Body of pancreas (tissue), 4 donors: ENCODE measurements around the gene FUT7. TPM values are rescaled to one million over a fixed set of nuclear protein-coding genes. Genes with fewer than 3 reads are reported as not detected.
A peak's percentile ranks its signal among the peaks of the same experiment; 100 is the strongest.

Source experiments
- ATAC-seq: fragments of 150-250 bp; one replicate; pipeline ENCODE4 v1.9.1; 2016
- DNase-seq, 4 donors: peaks; one replicate each; pipeline ENCODE4 v3.0.0-alpha.2; 2019
- H3K27ac ChIP-seq, 4 donors: fragments of 200-600 bp; sonication (generic); 1 replicate in 3 of 4; 2 replicates in 1 of 4; pipeline versions ENCODE4 v1.5.1 to v1.6.1; 2016 to 2019; ENCODE audit warnings: mild to moderate bottlenecking in 1 of 4, mixed read lengths in 1 of 4, moderate library complexity in 1 of 4
- H3K27me3 ChIP-seq, 2 donors: fragments of 200-600 bp; sonication (generic); one replicate each; pipeline ENCODE4 v1.6.0; 2016; ENCODE audit warnings: mild to moderate bottlenecking in 1 of 2
- H3K36me3 ChIP-seq, 2 donors: fragments of 200-600 bp; sonication (generic); replicated peaks in 1 of 2; 2 replicates each; pipeline ENCODE4 v1.5.1; 2016; ENCODE audit warnings: low read depth in 2 of 2; ENCODE audit not compliant: insufficient read depth in 1 of 2
- H3K4me1 ChIP-seq: fragments of 200-600 bp; sonication (generic); one replicate; pipeline ENCODE4 v1.6.0; 2016
- H3K4me3 ChIP-seq, 2 donors: fragments of 200-600 bp; sonication (generic); 1 replicate in 1 of 2; 2 replicates in 1 of 2; pipeline ENCODE4 v1.5.1; 2016 to 2019
- H3K9me3 ChIP-seq, 3 donors: fragments of 200-600 bp; sonication (generic); 1 replicate in 2 of 3; 2 replicates in 1 of 3; pipeline ENCODE4 v1.5.1; 2016
- POLR2A ChIP-seq, 3 donors: fragments of 450-650 bp; IDR thresholded peaks; one replicate each; pipeline ENCODE4 v1.6.1; 2016; ENCODE audit warnings: antibody characterized with exemption in 3 of 3, mild to moderate bottlenecking in 2 of 3
- WGBS, 2 donors: methylation state at CpG; one replicate each; pipeline ENCODE4 v1.1.5; 2017; 5-methylcytosine and 5-hydroxymethylcytosine counted together
- intact Hi-C: fragments of 100-400 bp; cut with DNase I; formaldehyde crosslinking; loops from one replicate; pipeline ENCODE4 v1.15.1; 2023
- total RNA-seq, 2 donors: library from RNA; depleted of rRNA; stranded (reverse); fragments of >200 nt; gene quantifications; one replicate each; pipeline ENCODE4 v1.1.0, GENCODE V29; 2016
- TF ChIP-seq, protein P1 (sequence below), 7 experiments: fragments of 450-650 bp in 4 of 7; fragments of 200-600 bp in 3 of 7; sonication (generic) in 3 of 7; IDR thresholded peaks; one replicate each; pipeline ENCODE4 v1.5.1; 2016 to 2019; ENCODE audit warnings: antibody characterized with exemption in 7 of 7

The FUT7 gene
- total RNA-seq, 2 donors from 2014 or later, result not detected

DNA sequence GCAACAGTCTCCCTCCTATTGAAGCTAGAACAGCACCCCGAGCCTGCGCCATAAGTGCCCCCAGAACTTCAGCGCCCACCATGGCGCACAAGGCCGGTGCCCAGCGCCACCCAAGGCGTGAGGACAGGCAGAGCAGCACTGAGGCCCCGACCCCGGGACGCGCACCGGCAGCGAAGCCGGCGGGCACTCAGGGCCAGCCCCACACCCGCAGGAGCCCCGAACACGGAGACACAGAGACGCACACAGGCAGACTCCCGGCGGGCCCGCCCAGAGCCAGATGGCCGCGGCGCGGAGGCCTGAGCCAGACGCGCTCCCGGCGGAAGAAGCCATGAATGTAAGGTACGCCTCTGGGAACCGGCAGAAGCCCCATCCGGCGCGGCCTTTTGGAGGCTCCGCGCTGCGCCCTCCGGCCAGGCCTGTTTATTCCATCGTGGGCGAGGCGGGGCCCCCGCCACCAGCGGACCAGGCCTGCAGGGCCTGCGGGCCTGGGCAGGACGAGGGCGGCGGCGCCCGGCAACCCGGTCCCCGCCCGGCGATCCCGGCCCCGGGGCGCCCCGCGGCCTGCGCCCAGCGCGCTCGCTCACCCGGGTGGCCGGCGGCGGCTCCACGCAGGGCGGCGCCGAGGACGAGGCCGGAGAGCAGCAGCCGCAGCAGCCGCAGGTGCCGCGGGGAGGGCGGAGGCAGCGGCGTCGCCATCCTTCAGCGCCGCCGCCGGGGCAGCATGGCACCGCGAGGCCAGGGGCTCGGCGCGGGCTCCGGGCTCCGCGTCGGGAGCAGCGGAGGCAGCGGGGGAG lies 13.6 kb upstream of the FUT7 start:
- Histone ChIP-seq H3K4me3 (peak overlapping the region in 1 of 2 donors; percentile 17), H3K36me3 (no peaks in the 10 kb centered on the region), H3K9me3 (no peaks in the 10 kb centered on the region), H3K27ac (peak overlapping the region in 3 of 4 donors; percentile 15 to 77 (median 54)), H3K27me3 (no peaks in the 10 kb centered on the region), H3K4me1 (peaks cover 38% of the 10 kb centered on the region)
- no peak for TF ChIP-seq POLR2A (IDR thresholded peaks at IDR 0.05)
- TF ChIP-seq, protein P1, sequence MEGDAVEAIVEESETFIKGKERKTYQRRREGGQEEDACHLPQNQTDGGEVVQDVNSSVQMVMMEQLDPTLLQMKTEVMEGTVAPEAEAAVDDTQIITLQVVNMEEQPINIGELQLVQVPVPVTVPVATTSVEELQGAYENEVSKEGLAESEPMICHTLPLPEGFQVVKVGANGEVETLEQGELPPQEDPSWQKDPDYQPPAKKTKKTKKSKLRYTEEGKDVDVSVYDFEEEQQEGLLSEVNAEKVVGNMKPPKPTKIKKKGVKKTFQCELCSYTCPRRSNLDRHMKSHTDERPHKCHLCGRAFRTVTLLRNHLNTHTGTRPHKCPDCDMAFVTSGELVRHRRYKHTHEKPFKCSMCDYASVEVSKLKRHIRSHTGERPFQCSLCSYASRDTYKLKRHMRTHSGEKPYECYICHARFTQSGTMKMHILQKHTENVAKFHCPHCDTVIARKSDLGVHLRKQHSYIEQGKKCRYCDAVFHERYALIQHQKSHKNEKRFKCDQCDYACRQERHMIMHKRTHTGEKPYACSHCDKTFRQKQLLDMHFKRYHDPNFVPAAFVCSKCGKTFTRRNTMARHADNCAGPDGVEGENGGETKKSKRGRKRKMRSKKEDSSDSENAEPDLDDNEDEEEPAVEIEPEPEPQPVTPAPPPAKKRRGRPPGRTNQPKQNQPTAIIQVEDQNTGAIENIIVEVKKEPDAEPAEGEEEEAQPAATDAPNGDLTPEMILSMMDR (IDR thresholded peaks at IDR 0.05), result no peak
- 3% methylated on average over 89 of the region's 96 CpGs; no CpG with 5 or more reads in 1 of the 2 donors for WGBS, 2 donors
- ATAC-seq, result peak; percentile 15
- peak in 1 of 4 donors; percentile 50 for DNase-seq
- intact Hi-C loops, result no loop called here

DNA sequence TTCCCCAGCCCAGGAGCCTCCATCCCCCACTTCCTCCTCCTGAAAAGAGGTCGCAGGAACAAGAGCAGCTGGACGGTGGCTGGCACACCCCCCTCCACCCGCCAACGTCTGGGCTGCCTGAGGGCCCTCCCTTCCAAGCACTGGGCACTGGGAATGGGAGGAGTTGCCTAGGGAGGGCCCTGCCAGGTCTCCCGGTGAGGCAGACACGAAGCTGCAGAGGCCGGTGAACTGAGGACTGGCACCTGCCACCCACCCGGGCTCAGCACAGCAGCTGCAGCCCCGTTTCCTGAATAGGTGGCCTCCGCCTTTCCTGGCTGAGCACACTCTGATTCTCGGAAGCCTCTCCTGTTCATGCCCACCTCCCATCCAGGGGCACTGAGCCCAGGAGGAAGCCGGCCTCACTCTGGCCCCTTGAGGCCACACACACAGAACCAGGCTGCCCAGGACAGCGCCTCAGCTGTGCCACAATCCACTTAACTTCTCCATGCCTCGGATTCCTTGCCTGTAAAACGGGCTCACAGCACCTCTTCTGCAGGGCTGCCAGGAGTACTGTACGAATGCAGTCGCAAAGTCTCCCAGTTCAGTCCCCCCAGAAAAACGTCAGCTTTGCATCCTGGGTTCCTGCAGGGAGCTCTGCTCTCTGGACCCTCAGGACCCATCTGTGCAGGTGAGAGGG lies 12.8 kb upstream of the FUT7 start:
- TF ChIP-seq POLR2A (IDR thresholded peaks at IDR 0.05), result peak; percentile 18 to 44 (median 35)
- TF ChIP-seq, protein P1 (IDR thresholded peaks at IDR 0.05), result no peak
- peak; percentile 62 to 87 (median 84) for DNase-seq
- H3K4me3 ChIP-seq, result no peak overlapping the region
- no peaks in the 10 kb centered on the region for H3K36me3 ChIP-seq
- peak overlapping the region; percentile 25 to 77 (median 50) for H3K27ac ChIP-seq
- no peaks in the 10 kb centered on the region for H3K9me3 ChIP-seq
- H3K27me3 ChIP-seq, result no peaks in the 10 kb centered on the region
- peak; percentile 58 for ATAC-seq
- intact Hi-C loops, result no loop called here
- WGBS, 2 donors, result 16% methylated on average over 18 of the region's 18 CpGs; no CpG with 5 or more reads in 1 of the 2 donors
- peaks cover 36% of the 10 kb centered on the region for H3K4me1 ChIP-seq

DNA sequence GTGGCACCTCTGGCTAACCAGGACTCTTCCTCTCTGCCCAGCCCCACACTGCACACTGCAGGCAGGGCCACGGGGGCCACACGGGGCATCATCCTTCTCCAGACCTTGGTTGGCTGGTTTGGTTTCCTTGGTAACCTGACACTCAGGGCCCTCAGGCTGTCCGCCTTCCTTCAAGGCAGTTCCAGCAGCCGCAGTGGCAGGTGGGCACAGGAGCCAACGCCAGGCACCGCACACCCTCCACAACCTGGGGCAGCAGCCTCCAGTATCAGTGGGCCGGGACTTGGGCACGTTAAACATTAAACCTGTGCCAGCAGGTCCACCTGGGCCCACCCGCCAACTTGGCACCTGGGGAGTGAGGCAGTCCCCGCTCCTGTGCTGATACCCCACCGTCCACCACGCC lies 12.1 kb upstream of the FUT7 start:
- no peaks in the 10 kb centered on the region for H3K27me3 ChIP-seq
- ATAC-seq (no peak), DNase-seq (peak in 1 of 4 donors; percentile 56)
- 20% methylated on average over 12 of the region's 12 CpGs; no CpG with 5 or more reads in 1 of the 2 donors for WGBS, 2 donors
- intact Hi-C loops, result no loop called here
- no peaks in the 10 kb centered on the region for H3K36me3 ChIP-seq
- H3K9me3 ChIP-seq, result no peaks in the 10 kb centered on the region
- TF ChIP-seq, protein P1 (IDR thresholded peaks at IDR 0.05), result no peak
- TF ChIP-seq POLR2A (IDR thresholded peaks at IDR 0.05), result no peak
- no peak overlapping the region for H3K4me3 ChIP-seq
- peaks cover 34% of the 10 kb centered on the region for H3K4me1 ChIP-seq
- peak overlapping the region; percentile 25 to 77 (median 50) for H3K27ac ChIP-seq

DNA sequence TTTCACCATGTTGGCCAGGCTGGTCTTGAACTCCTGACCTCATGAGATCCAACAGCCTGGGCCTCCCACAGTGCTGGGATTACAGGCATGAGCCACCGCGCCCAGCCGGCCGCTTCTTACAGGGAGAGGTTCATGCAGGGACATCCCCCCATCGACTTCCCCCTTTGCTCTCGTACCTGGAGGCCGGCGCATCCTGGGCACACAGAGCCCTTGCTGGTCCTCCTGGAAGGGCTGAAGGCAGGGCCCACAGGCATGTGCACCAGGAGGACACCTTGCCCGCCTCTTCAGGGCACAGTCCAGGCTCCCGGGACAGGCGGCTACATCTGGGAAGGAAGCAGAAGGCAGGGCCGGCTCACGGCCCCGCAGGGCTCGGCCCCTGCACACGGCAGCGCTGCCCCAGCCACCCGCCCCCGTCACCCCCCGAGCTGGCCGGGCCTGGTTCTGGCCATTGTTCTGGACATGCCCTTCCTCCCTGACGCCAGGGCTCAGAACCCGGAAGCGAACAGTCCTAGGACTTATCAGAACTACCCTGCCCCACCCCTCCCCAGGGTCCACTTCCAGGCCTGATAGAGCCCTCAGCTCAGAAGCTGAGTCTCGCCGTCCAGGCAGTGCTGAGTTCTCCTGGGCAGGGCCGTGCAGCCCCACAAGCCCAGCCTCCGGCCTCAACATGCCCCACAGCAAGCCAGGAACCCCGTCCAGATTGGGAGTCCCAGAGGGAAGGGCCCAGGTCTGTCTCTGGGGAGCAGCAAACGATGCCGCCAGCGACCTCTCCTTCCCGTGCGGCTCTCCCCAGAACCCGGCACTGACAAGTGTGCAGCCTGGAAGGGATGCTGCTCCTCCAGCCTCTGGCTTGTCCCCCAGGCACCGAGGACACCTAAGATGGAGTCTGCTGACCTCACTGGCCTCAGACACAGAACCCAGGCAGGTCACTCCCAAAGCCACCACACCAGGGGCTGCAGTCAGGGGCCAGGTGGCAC lies 11.2 kb upstream of the FUT7 start:
- Histone ChIP-seq H3K9me3 (no peaks in the 10 kb centered on the region), H3K27me3 (no peaks in the 10 kb centered on the region), H3K4me1 (peaks cover 34% of the 10 kb centered on the region), H3K4me3 (no peak overlapping the region), H3K27ac (peak overlapping the region in 3 of 4 donors; percentile 25 to 77 (median 51)), H3K36me3 (no peaks in the 10 kb centered on the region)
- ATAC-seq (no peak), DNase-seq (no peak)
- 76 to 93% methylated on average over 8 to 34 of the region's 36 CpGs for WGBS, 2 donors
- intact Hi-C loops, result no loop called here
- TF ChIP-seq, protein P1 (IDR thresholded peaks at IDR 0.05), result no peak
- TF ChIP-seq POLR2A (IDR thresholded peaks at IDR 0.05), result no peak
